IMR-90 (cell line): ENCODE results near the gene GDF9.

Experiments used
- ELK1 ChIP-seq: fragments of 150-350 bp; IDR thresholded peaks from 2 replicates; pipeline ENCODE4 v1.6.1; 2016; ENCODE audit warnings: low read depth, mild to moderate bottlenecking, low read length, moderate library complexity, borderline replicate concordance
- NFE2L2 ChIP-seq: fragments of 150-350 bp; IDR thresholded peaks from 2 replicates; pipeline ENCODE4 v1.6.1; 2016; ENCODE audit warnings: low read depth, mild to moderate bottlenecking, low read length
- POLR2A ChIP-seq: IDR thresholded peaks from 2 replicates; pipeline ENCODE4 v1.6.1; 2012; ENCODE audit warnings: mild to moderate bottlenecking, low read depth, low read length
- RCOR1 ChIP-seq: IDR thresholded peaks from 2 replicates; pipeline ENCODE4 v1.6.1; 2012; ENCODE audit warnings: mild to moderate bottlenecking, low read length, improper control_type of control experiment; ENCODE audit not compliant: insufficient replicate concordance
- TF ChIP-seq, protein P1 (sequence below): conservative IDR thresholded peaks from 2 replicates; pipeline ENCODE4 v1.5.1; 2012; ENCODE audit warnings: mild to moderate bottlenecking, low read depth, low read length, improper control_type of control experiment

DNA sequence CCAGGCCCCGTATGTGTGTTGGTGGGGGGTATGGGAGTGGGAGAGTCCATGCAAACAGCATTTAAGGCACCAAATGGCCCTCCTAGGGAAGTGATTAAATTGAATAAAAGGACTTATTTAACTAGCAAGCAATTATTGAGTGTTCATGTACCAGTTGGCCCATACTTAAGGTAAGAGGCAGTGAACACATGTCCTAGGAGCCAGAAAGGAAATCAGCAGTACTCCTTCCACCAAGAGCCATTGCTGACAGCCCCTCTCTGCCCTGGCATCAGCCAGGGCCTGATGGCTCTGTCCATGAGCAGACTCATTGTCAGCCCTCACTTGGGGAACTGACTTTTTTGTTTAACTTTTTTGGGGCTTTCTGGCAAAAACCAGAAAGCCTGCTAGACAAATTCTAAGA, 25.4 kb downstream of the GDF9 start:
- TF ChIP-seq ELK1 (no peak), RCOR1 (no peak), POLR2A (no peak), NFE2L2 (no peak)
- TF ChIP-seq, protein P1, sequence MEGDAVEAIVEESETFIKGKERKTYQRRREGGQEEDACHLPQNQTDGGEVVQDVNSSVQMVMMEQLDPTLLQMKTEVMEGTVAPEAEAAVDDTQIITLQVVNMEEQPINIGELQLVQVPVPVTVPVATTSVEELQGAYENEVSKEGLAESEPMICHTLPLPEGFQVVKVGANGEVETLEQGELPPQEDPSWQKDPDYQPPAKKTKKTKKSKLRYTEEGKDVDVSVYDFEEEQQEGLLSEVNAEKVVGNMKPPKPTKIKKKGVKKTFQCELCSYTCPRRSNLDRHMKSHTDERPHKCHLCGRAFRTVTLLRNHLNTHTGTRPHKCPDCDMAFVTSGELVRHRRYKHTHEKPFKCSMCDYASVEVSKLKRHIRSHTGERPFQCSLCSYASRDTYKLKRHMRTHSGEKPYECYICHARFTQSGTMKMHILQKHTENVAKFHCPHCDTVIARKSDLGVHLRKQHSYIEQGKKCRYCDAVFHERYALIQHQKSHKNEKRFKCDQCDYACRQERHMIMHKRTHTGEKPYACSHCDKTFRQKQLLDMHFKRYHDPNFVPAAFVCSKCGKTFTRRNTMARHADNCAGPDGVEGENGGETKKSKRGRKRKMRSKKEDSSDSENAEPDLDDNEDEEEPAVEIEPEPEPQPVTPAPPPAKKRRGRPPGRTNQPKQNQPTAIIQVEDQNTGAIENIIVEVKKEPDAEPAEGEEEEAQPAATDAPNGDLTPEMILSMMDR: no peak
